Left cardiac atrium (tissue), 4 donors: Measurements from ENCODE around the gene PHF20. TPM values are rescaled to one million over a fixed set of nuclear protein-coding genes. Genes with fewer than 3 reads are reported as not detected.
"Not testable (repeated sequence)": the region's sequence is repeated elsewhere in the genome, so short reads cannot be mapped to it uniquely, and the experiment has no call there.

Experiments used
- ATAC-seq, 2 donors: fragments of 200-7000 bp; cut with Tn5 transposase; one replicate each; pipeline ENCODE4 v1.9.1; 2020; ENCODE audit warnings: mild to moderate bottlenecking in 2 of 2, moderate library complexity in 2 of 2
- DNase-seq: peaks from one replicate; pipeline ENCODE4 v3.0.0-alpha.2; 2020
- intact Hi-C, 2 donors: fragments of 100-400 bp; cut with DNase I; formaldehyde crosslinking; loops; one replicate each; pipeline versions ENCODE4 v1.14.1 to v1.15.1; 2022 to 2023
- total RNA-seq, 2 donors: library from RNA; stranded (reverse); fragmentation: NEBNext Ultra II Directional; extraction: Animal tissue kit (Norgen Biotek cat#: 25700); gene quantifications; one replicate each; pipeline ENCODE4 v1.2.1, GENCODE V29; 2021
- donor health status: DM: no; HTN: yes; CAD: no.
- donor health status: DM: no; HTN: yes; CAD: no; lungs with severe emphysema.
- donor health status: DM: yes; HTN: yes; CAD: no.
- donor health status: Dilated cardiomyopathy.

The PHF20 gene
- total RNA-seq, 2 donors from 2014 or later = 45.5 to 50.5 TPM

DNA sequence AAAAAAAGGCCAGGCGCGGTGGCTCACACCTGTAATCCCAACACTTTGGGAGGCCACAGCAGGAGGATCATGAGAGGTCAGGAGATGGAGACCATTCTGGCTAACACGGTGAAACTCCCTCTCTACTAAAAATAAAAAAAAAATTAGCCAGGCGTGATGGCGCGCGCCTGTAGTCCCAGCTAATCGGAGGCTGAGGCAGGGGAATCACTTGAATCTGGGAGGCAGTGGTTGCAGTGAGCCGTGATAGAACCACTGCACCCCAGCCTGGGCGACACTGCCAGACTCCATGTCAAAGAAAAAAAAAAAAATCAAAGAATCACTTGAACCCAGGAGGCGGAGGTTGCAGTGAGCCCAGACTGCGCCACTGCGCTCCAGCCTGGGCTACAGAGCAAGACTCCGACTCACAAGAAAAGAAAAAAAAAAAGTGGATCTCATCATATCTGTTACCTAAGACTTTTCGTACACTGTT lies 33.9 kb upstream of the PHF20 start:
- intact Hi-C loops = loop anchor here in 1 of 2 donors (2.0 to 5.0 kb wide), 2 partner anchors 17 to 36 kb away; no protein-coding TSS in a partner anchor
- DNase-seq (no peak), ATAC-seq (no peak)

DNA sequence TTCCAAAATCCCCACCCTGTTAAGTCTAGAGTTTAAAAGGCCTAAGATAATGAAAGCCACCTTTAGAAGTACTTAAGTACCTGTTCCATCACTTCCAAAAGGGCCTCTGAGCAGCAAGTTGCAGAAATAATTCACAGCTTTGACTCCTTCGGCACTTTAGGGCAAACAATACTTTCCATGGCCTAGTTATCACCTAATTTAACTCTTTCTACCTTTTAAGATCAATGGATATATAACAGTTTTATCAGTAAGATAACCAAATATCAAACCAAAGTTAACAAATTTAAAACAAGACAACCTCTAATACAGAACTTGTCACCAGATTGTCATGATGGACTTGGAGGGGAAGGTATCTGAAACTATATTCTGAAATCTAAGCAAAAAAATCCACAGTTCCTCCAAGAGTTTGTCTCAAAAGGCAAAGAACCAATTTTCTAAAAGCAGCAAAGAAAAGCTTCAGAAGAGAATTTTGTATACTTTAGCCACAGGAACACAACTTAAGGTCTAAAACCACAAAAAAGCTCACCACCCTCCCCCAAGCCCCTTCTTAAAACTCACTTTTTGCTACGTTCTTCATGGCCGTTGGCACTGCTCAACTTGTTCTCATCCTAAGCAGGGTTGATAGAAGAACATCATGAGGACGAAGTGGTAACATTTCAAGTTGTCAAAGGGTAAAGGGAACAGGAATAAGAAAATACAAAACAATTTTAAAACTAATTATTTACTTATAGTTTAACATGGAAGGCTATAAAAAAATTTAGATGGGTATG lies 33.2 kb upstream of the PHF20 start:
- intact Hi-C loops = loop anchor here in 1 of 2 donors (5.0 kb wide), 1 partner anchor 36 kb away; no protein-coding TSS in a partner anchor
- no peak for ATAC-seq
- DNase-seq = no peak

DNA sequence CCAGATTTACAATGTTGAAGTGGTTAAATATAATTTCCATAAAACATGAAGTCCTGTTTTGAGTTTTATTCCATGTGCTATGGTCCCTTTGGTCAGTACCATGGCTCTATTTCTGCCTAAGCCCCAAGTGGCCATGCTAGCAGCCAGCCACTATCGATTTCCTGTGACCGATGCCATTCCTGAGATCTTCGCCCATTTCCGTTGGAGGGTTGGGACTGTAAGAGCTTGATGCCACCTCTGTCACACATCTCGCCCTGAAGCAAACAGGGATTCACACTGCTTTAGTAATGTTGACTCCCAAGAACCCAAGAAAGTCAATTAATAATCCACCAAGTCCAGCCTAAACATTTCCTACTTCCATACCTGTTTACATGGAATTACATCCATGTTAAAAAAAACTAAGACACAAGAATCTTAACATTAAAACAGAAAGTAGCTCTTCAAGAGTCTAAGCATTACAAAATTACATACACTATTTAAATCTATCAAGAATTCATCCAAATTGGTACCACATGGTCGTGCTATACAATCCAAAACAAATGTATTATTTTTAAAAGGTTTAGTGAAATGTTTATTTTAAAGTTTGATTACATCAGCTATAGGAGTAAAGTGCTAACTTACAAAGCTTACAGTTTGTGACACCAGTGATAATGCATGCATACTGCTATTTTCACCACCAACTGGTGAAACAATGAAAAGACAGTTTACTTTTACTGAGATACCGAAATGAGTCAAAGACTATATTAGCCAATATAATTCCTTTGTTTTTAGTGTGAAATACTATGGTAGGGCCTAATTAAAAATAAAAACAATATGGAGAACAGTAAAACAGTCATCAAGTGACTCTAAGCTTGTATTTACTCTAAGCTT lies 32.3 kb upstream of the PHF20 start:
- no peak for ATAC-seq
- intact Hi-C loops = loop anchor here in 1 of 2 donors (5.0 to 10.0 kb wide), 2 partner anchors 37 to 145 kb away; no protein-coding TSS in a partner anchor
- DNase-seq = no peak

DNA sequence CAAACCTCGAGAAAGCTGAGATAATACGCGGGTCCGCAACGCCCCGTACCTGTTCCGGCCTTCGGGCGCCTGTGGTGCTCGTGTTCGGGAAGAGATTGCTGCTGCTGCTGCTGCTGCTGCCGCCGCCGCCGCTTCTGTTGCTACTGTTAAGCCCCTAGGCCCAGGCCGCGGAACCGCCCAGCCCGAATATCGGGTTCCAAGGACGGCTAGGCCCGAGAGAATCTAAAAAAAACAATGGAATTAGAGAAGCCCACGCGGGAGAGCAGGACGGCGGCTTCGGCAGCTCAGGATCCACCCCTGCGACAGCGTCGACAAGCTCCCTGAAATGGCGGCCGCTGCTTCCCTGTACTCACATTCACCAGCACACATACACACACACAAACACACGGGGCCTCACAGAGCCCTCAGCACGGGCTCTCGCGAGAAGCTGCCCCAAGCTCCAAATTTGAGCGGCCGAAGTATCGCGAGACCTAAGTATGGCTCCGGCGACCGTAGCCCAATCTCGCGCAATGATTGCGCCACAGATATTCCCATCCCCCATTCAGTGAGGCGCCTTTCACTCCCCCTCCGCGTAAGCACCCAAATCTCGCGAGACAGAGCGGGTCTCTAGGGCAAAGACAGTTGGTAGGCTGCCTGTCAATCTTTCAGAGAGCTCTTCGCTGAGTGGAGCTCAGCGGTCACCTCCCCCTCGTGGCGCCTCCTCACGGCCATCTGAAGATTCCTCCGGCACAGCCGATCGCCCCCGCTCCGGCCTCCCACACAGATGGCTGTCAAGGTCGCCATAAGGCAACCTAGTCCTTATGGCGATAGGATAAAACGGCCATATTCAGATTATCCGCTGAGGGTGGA lies 29.7 kb upstream of the PHF20 start, which contains the start of gene RBM39:
TSS of gene RBM39 (minus strand) at position 369 of the 849 bp plus-strand sequence. CDS start 1,386 bp downstream, outside the sequence.
- intact Hi-C loops = loop anchor here in 1 of 2 donors (2.0 to 10.0 kb wide), 2 partner anchors 31 to 143 kb away; partner anchors contain the start of gene PHF20
- DNase-seq (peak; percentile 100), ATAC-seq (peak; percentile 94)

DNA sequence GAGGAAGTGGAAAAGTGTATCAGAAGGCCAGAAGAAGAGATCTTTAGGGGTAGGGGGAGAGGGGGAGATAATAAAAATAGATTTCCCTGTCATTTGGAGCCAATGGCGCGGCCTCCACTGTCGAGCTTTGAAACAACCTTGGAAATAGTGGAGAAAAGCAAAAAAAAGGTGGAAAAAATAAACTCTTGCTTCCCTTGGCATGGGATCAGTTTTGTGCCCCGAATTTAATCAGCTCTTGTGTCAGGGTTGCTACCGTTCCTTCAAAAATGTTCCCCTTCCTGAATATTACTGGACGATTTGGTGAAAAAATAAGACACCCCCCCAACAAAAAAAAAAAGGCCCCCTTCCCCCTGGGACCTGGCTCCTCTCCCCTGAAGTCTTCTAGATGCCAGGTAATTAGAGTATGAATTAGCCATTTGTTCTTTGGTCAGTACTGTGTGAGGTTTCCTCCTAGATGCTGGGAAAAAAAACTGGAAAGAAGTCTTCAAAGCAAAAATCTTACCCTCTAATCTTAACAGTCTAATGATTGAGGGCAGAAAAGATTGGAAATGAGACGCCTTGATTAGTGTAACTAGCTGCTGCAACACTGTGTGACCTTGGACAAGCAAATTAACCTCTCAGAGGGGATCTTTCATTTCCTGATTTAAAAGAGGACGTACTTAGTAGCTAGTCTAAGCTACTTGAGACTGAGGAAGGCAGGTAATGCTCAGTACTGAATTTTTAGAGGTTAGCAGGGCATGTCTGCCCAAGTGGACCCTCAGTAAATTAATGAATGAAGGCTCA lies 28.9 kb upstream of the PHF20 start:
- intact Hi-C loops = loop anchor here in 1 of 2 donors (2.0 to 10.0 kb wide), 2 partner anchors 30 to 142 kb away; partner anchors contain the start of gene PHF20
- peak in 1 of 2 donors; percentile 7 for ATAC-seq
- DNase-seq = no peak

DNA sequence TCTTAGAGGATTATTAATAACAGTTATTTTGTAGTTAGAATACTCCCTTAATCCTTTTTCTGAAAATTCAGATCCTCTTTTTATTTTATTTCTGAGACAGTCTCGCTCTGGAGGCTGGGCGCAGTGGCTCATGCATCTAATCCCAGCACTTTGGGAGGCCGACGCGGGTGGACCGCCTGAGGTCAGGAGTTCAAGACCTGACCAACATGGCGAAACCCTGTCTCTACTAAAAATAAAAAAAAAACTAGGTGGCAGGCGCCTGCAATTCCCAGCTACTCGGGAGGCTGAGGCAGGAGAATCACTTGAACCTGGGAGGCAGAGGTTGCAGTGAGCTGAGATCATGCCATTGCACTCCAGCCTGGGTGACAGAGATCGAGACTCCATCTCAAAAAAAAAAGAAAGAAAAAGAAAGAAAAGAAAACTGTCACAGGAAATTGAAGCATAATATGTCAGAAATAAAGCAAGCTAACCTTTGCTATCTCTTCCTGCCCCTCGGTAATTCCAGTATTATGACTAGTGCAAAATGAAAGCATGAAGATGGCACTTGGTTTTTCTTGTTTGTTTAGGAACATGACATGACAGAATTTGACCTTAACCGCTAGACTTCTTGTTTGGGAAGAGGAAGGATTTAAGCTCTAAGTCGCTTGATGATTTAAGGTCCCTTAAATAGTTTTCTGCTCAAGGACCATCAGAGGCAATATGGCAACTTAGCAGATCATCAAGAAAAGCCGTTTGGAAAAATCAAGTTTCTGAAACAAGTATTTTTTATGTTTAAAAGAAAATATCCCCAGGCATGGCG lies 27.9 kb upstream of the PHF20 start:
- DNase-seq (no peak), ATAC-seq (no peak)
- intact Hi-C loops = loop anchor here in 1 of 2 donors (2.0 to 10.0 kb wide), 2 partner anchors 29 to 141 kb away; partner anchors contain the start of gene PHF20

DNA sequence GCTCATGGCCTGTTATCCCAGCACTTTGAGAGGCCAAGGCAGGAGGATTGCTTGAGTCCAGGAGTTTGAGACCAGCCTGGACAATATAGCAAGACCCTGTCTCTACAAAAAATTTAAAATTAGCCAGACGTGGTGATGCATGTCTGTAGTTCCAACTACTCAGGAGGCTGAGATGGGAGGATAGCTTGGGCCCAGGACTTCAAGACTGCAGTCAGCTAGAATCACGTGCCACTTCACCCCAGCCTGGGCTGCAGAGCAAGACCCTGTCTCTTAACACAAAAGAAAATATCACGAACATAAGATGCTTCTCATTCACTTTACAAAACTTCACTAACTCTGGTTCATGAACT lies 27.3 kb upstream of the PHF20 start:
- intact Hi-C loops = loop anchor here in 1 of 2 donors (10.0 kb wide), 1 partner anchor 140 kb away; no protein-coding TSS in a partner anchor
- not testable (repeated sequence) for ATAC-seq, DNase-seq

DNA sequence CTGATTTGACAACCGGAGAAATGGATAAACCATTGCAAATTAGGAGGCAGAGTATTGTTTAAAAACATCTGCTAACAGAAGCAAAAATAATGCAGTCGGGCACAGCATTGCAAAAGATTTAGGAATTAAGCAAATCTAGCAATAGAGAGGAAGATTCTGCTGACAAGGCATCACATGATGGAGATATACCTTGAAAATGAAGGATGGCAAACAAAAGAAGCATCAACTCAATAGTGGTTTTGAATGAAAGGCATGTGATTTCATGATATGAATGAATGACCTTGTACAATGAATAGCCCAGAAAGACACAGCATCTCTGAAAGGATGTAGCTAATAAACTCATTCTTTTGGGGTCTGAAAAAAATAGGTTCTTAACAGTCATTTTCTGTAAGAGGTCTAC lies 21.2 kb upstream of the PHF20 start:
- intact Hi-C loops = no loop called here
- ATAC-seq (no peak), DNase-seq (no peak)

DNA sequence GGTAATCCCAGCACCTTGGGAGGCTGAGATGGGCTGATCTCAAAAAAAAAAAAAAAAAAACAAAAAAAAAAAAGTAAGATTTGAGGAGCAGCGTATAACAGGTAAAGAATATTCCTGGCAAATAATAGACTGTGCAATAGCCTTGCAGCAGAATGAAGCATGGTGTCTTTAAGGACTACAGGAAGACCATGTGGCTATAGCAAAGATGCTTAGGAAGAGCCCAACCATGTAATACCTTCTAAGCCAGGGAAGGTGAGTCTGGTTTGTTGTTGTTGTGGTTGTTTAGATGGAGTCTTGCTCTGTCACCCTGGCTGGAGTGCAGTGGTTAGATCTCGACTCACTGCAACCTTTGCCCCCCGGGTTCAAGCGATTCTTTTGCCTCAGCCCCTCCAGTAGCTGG lies 15.4 kb upstream of the PHF20 start:
- DNase-seq (no peak), ATAC-seq (no peak)
- intact Hi-C loops = no loop called here

DNA sequence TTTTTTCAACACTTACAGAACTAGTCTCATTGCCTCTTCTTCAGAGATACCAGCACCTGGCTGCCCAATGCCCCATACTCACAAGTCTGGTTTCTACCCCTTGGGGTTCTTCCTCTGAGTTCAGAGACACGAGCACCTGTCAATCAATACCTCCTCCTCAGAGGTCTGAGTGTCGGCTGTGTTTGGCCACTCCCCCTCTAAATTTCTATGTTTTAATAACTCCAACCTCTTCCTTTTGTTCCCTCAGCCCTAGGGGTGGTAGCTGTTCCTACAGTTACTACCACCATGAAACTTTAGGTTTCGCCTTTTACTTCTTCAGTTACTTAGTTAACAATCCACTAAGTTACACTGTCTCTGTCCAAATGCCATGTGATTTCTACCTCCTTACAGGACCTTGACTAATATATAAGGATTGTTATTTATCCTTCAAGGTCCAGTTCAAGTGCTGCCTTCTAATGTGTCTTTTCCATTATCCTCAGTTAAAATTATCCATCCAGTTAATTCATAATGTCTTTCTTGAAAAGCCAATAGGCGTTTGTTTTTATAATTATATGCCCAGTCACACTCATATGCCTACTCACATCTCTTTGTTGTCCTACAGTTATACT lies 14.6 kb upstream of the PHF20 start:
- no peak for ATAC-seq
- intact Hi-C loops = no loop called here

DNA sequence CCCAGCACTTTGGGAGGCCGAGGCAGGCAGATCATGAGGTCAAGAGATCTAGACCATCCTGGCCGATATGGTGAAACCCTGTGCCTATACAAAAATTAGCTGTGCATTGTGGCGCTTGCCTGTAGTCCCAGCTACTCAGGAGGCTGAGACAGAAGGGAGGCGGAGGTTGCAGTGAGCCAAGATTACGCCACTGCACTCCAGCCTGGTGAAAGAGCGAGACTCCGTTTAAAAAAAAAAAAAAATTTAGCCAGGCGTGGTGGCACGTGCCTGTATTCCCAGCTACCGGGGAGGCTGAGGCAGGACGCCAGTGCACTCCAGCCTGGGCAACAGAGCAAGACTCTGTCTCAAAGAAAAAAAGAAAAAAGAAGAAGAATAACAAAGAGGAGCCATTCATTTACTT lies 10.3 kb upstream of the PHF20 start:
- intact Hi-C loops, ATAC-seq, DNase-seq: not testable (repeated sequence)

More for the DNA sequence above, 14.6 kb upstream of the PHF20 start:
- no peak for DNase-seq

DNA sequence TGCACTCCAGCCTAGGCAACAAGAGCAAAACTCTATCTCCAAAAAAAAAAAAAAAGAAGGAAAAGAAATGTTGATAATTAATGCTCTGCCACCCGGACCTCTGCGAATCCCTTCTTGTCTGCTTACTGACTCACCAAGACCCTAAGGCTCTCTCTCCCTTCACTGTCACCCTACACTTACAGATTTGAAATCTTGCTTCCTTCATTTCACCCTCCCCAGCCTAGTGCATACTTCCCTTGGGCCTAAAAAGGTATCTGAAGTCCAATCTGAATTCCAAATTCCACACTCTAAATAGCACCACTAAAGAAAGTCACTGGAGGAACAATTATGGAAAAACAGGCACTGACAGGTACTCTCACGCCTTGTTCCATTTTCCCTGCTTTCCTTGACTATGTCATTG lies 9.4 kb upstream of the PHF20 start:
- intact Hi-C loops = no loop called here
- DNase-seq (no peak), ATAC-seq (no peak)

DNA sequence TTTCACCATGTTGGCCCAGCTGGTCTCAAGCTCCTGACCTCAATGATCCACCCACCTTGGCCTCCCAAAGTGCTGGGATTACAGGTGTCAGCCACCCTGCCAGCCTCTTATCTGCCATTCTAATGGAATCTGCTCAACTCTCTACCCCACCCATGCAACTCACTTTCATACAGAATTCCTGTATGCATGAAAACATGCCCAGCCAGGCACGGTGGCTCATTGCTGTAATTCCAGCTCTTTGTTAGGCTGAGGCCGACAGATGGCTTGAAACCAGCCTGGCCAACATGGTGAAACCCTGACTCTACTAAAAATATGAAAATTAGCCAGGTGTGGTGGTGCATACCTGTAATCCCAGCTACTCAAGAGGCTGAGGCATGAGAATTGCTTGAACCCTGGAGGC lies 6.9 kb upstream of the PHF20 start:
- ATAC-seq, intact Hi-C loops, DNase-seq: not testable (repeated sequence)

DNA sequence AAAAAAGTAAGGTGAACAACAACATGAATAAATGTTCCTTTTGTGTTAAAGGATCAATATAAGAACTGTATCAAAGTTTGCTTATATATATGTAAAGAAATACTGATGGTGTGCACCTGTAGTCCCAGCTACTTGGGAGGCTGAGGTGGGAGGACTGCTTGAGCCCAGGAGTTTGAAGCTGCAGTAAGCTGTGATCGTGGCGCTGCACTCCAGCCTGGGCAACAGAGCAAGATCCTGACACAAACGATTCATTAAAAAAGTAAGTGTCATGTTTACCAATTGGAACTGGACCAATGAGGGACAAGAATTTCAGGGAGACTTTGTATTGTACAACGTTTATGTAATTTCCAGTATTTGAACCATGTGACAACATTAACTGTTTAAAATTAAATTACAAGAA lies 5.0 kb upstream of the PHF20 start:
- ATAC-seq = no peak
- no peak for DNase-seq
- intact Hi-C loops = no loop called here

DNA sequence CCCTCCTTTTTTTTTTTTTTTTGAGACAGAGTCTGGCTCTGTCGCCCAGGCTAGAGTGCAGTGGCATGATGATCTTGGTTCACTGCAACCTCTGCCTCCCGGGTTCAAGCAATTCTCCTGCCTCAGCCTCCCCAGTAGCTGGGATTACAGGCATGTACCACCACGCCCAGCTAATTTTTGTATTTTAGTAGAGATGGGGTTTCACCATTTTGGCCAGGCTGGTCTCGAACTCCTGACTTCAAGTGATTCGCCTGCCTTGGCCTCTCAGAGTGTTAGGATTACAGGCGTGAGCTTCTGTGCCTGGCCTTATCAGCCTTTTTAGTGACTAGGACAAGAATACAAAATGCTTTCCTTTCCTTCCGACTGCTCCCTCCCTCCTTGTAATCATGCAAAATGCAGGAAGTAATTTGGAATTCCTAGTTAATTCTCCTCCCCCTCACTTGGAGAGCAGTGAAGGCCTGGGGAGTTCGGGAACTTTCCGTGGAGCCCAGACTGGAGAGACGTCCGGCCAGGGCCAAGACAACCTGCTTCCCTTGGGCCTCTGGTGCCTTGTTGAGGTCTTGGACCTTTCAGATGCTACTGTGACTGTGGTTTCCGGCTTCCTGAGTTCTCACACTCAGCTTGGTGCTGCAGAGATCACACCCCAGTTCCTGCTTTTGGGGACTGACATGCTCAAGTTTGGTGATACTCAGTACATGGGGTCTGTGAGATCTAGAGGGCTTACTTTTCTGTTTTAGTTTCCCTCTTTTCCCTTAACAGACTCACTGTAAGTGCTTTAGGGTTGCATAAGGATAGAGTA lies 3.9 kb upstream of the PHF20 start:
- intact Hi-C loops = no loop called here
- peak; percentile 81 for DNase-seq
- ATAC-seq = peak; percentile 7 to 31
